IPS DF 4.7 (cell line): ENCODE measurements around the gene RIMBP2.
"Not testable (repeated sequence)": the region's sequence is repeated elsewhere in the genome, so short reads cannot be mapped to it uniquely, and the experiment has no call there.

Source experiments
- DNase-seq: peaks from one replicate; pipeline ENCODE4 v3.0.0-alpha.2; 2013; ENCODE audit warnings: low spot score; ENCODE audit errors: extremely low read depth

The RIMBP2 gene

GRCh38 chr12:130603396-130603965 lies 112.6 kb downstream of the RIMBP2 start:
- DNase-seq, result no peak

GRCh38 chr12:130602251-130602650 lies 113.8 kb downstream of the RIMBP2 start:
- DNase-seq, result no peak

- DNase-seq, result no peak
Observed at GRCh38 chr12:130601327-130601726, 114.8 kb downstream of the RIMBP2 start.

- no peak for DNase-seq
Observed at GRCh38 chr12:130596241-130596640, 119.9 kb downstream of the RIMBP2 start.

- DNase-seq, result no peak
Observed at GRCh38 chr12:130595566-130595965, 120.5 kb downstream of the RIMBP2 start.

GRCh38 chr12:130593056-130593455 lies 123.0 kb downstream of the RIMBP2 start:
- no peak for DNase-seq

GRCh38 chr12:130592641-130593040 lies 123.5 kb downstream of the RIMBP2 start:
- DNase-seq, result no peak

GRCh38 chr12:130591736-130592135 lies 124.4 kb downstream of the RIMBP2 start:
- no peak for DNase-seq

- DNase-seq, result no peak
Observed at GRCh38 chr12:130590685-130591084, 125.4 kb downstream of the RIMBP2 start.

- no peak for DNase-seq
Observed at GRCh38 chr12:130589540-130590317, 126.4 kb downstream of the RIMBP2 start.

GRCh38 chr12:130588696-130589539 lies 127.2 kb downstream of the RIMBP2 start:
- no peak for DNase-seq

GRCh38 chr12:130587966-130588365 lies 128.1 kb downstream of the RIMBP2 start:
- no peak for DNase-seq

- DNase-seq, result not testable (repeated sequence)
Observed at GRCh38 chr12:130584475-130584874, 131.6 kb downstream of the RIMBP2 start.

GRCh38 chr12:130583800-130584199 lies 132.3 kb downstream of the RIMBP2 start:
- DNase-seq, result no peak

- DNase-seq, result no peak
Observed at GRCh38 chr12:130583317-130583716, 132.8 kb downstream of the RIMBP2 start.

- no peak for DNase-seq
Observed at GRCh38 chr12:130582286-130582685, 133.8 kb downstream of the RIMBP2 start.

- no peak for DNase-seq
Observed at GRCh38 chr12:130581782-130582181, 134.3 kb downstream of the RIMBP2 start.

GRCh38 chr12:130579231-130579630 lies 136.9 kb downstream of the RIMBP2 start:
- no peak for DNase-seq

- no peak for DNase-seq
Observed at GRCh38 chr12:130577351-130577750, 138.7 kb downstream of the RIMBP2 start.

GRCh38 chr12:130576371-130576816 lies 139.7 kb downstream of the RIMBP2 start:
- DNase-seq, result no peak

GRCh38 chr12:130574402-130574801 lies 141.7 kb downstream of the RIMBP2 start:
- no peak for DNase-seq

GRCh38 chr12:130573766-130574165 lies 142.3 kb downstream of the RIMBP2 start:
- DNase-seq, result no peak
